HG03442 (cell line): ENCODE results near the gene PDYN.
"Not testable (repeated sequence)": the region's sequence is repeated elsewhere in the genome, so short reads cannot be mapped to it uniquely, and the experiment has no call there.

Experiments used
- ATAC-seq: cut with Tn5 transposase; IDR thresholded peaks from one replicate; pipeline ENCODE4 v1.9.1; 2021; ENCODE audit warnings: mild to moderate bottlenecking, moderate library complexity; ENCODE audit not compliant: unreplicated experiment

PDYN gene

DNA sequence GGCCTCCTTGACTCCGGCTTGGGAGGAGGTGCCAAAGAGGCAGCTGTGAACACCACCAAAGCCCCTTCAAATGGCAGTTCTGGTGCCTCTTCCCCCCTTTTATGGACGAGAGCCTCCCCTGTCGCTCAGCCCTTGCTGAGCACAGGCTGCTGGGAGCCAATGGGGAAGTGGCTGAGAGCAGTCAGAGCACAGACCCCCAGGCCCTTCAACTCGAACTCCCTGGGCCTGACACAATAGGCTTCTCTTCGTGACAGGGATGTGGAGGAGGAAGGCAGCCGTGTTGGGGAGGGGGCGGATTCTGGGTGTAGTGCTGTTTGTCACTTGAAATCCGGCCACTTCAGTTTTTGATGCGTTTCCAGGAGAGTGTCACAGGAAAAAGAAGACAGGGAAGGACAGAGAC lies at the start of gene PDYN:
Gene PDYN, minus strand, starts transcription at position 73 of the 400 bp plus-strand sequence. CDS start 10,974 bp downstream, outside the sequence.
- no peak for ATAC-seq

DNA sequence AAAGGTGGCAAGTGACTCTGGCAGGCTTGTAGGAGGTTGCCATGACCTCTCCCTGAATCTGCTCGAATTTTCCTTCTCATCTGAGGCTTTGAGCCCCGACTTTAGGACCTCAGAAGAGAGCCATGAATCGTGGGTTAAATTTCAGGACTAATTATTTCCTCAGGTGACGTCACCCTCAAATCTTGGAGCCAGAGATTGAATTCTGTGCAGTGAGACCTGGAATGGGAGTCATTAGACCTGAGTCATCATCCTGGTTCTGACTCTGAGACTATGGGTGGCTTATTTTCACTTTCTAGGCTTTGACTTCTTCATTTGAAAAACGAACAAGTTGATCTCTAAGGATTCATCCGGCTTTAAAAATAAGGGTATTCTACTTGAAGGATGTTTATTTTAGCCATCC lies 48.5 kb upstream of the PDYN start:
- no peak for ATAC-seq

DNA sequence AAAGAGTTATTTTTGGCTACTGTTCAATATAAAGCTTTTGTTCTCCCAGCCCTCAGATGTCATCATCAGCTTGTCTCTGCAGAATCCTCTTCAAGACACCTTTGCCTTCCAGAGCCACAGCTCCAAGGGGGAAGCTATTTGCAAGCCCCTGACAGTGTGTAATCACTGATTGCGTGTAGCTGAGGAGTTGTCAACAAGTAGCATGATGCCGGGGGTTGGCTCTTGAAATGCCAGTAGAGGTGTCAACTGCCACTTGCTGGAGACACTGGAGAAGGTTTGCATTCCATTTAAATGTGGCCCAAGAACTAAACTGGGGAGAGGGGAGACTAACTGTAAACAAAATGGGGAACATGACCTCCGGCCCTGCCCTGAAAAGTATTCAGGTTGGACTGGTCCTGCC lies 44.3 kb upstream of the PDYN start:
- ATAC-seq = no peak

DNA sequence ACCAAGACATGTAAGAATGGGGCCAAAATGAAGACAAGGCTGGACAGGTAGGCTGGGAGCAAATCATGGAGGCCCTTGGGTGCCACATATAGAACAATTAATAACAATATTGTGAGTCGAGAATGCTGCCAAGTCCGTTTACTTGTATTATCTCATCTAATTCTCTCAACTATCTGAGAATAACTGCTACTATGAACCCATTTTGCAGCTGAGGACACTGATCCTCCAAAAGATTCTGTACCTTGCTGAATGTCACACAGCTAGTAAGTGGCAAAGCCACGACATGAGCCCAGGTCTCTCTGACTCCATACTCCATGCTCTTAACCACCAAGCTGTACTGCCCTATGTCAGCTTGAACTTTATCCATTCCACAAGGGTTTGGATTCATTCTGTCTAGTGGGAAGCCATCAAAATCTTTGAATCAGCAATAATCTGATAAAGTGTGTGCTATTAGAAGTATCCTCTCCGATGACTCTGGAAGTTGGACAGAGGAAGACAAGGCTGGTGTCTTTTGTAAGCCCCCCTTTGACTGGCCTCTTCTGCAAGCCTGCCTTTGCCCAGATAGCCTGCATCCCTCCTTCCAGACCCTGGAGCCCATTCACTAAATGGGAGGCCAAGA lies 43.5 kb upstream of the PDYN start:
- no peak for ATAC-seq

DNA sequence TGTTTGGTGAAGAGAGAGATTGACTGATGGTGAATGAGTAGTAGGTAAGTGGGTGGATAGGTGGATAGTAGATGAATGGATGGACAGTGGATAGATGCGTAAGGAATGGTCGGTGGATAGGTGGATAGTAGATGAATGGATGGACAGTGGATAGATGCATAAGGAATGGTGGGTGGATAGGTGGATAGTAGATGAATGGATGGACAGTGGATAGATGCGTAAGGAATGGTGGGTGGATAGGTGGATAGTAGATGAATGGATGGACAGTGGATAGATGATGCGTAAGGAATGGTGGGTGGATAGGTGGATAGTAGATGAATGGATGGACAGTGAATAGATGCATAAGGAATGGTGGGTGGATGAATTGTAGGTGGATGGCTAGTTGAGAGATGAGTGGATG lies 42.5 kb upstream of the PDYN start:
- not testable (repeated sequence) for ATAC-seq

DNA sequence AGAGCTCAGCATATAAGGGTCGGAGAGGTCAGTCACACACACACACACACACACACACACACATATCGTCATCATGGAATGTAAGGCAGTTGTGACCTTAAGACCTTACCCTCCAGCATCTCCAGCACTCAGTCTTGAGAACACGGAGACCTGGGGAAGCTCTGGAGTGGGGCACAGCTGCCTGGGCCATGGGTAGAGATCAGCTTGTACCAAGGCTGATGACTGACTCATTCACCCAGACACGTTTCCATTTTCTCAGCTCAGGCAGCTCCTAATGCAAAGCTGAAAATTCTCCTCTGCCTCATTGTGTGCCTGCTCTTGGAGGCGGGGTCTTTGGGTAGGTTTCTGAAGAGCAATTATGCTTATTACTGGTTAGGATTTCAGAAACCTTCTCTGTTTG lies 38.3 kb upstream of the PDYN start:
- no peak for ATAC-seq

DNA sequence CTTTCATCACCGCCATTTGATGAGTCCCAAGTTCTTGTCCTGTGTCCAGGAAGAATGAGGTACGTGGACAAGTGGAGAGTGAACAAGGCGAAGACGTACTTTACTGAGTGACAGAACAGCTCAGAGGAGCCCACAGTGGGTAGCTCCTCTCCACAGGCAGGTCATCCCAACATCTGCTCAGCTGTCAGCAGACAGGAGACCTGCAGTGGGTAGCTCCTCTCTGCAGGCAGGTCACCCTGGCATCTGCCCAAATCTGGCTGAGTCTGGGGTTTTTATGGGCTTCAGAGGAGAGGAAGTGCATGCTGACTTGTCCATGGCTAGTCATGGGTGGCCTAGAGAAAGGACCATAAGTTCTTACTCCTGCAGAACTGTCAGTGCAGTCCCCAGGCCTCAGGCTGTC lies 32.7 kb upstream of the PDYN start:
- no peak for ATAC-seq

- no peak for ATAC-seq
Observed at GRCh38 chr20:2026004-2026403, 32.1 kb upstream of the PDYN start.

GRCh38 chr20:2023151-2023550 lies 29.3 kb upstream of the PDYN start:
- no peak for ATAC-seq

DNA sequence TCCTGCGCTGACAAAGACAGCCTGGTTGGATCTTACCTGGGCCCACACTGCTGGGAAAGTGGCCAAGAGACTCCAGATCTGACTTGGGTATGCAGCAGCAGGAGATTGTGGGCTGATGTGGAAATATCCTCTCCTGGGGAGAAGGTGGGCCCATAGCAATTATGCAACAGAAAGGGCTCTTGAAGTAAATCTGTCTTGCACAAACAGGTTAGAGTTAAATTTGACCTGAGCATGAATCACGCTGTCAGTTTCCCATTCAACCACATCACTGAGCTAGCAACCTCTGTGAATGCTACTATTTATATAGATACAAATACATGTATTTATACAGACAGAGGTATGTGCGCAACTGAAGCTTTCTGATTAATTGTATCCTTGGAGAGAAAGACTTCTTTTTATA lies 28.3 kb upstream of the PDYN start:
- ATAC-seq = no peak

DNA sequence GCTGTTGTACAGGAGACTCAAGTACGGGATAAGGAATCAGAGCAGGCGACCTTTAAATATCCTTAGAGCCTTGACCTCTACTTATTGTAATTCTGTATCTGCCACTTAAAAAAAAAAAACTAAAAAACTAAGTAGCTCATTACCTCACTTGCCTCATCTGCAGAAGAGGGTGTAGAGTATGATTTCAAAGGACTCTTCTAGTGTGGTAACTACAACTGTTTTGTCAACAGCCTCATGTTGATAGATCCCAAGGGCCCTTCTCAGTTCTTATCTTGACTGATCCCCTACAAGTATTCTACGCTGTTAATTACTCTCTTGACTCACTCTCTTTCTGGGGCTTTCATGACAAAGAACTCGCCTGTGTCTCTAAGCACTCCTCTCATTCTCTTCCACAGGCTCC lies 16.7 kb upstream of the PDYN start:
- no peak for ATAC-seq

- no peak for ATAC-seq
Observed at GRCh38 chr20:2006452-2007361, 12.8 kb upstream of the PDYN start.

GRCh38 chr20:2005831-2006426 lies 12.1 kb upstream of the PDYN start:
- ATAC-seq = no peak

DNA sequence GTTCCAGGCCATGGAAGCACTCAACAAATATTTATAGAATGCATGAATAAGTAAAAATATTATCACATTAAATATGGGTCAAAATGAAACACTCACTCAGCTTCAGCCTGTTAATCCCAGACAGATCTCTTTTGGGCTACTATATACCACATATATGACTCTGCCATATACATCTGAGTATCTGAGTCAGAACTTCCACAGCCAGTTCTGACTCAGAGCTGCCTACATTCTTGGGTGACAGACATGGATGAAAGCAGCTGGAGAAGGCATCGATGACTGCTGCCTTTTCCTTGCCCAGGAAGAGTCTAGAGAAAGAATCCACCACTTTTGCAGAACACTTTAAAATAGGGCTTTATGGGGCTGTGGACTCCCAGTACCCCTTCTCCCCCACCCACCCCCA lies 11.5 kb upstream of the PDYN start:
- no peak for ATAC-seq

DNA sequence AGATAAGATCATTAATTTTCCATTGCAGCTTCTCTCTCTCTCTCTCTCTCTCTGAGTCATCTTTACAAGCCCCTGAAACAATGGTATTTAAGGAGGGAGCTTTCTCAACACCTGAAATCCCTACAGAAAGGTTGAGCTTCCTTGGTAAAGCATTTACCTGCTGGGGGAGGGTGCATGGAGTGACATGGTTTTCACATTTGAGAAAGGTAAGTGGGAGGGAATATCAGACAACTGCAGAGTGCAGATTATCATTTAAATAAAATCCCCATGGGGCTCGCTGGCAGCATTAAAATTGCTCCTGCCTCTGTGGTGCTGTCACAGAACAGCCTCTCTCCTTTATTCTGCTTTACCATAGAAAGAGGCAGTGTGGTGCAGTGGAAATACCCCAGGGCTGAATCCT lies 10.3 kb upstream of the PDYN start:
- no peak for ATAC-seq

- ATAC-seq = no peak
Observed at GRCh38 chr20:2002365-2002764, 8.5 kb upstream of the PDYN start.

- no peak for ATAC-seq
Observed at GRCh38 chr20:2001119-2001518, 7.3 kb upstream of the PDYN start.

DNA sequence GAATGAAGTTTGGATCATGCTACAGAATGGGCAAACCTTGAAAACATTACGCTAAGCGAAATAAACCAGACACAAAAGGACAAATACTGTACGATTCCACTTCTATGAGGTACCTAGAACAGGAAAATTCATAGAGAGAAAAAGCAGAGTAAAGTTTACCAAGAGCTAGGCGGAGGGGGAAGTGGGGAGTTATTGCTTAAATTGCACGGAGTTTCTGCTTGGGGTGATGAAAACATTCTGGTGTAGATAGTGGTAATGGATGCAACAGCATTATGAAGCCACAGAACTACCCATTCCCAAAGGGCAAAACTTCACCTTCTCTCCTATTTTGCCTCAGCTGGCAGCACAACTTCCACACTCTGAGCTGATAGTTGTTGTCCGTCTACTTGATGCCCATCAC lies 6.4 kb upstream of the PDYN start:
- ATAC-seq = no peak

GRCh38 chr20:1998715-1999114 lies 4.9 kb upstream of the PDYN start:
- ATAC-seq = no peak

DNA sequence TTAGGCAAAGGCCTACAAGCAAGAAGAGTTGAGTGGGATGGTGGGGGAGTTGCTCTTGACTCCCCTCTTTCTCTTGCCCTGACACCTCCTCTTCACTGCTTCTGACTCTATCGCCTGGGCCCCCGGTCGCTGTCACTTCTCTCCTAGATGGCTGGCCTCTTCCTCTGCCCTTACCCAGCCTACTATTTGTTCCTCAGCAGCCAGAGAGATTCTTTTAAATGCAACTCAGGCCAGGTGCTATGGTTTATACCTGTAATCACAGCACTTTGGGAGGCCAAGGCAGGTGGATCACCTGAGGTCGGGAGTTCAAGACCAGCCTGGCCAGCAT lies 4.3 kb upstream of the PDYN start:
- ATAC-seq = no peak

GRCh38 chr20:1997483-1998192 lies 3.8 kb upstream of the PDYN start:
- no peak for ATAC-seq
